CD4-positive, alpha-beta T cell treated with Interleukin-4 for 1 hour (primary cell): ENCODE results near the gene PRELP.
"Not testable (repeated sequence)": the region's sequence is repeated elsewhere in the genome, so short reads cannot be mapped to it uniquely, and the experiment has no call there.

ENCODE experiments used
- DNase-seq, 2 donors: peaks; one replicate each; pipeline ENCODE4 v3.0.0-alpha.2; 2020 to 2022

The PRELP gene

GRCh38 chr1:203454986-203455471, 20.6 kb upstream of the PRELP start:
- no peak for DNase-seq

- no peak for DNase-seq
These were observed 19.9 kb upstream of the PRELP start for GRCh38 chr1:203455706-203456105.

GRCh38 chr1:203456577-203456976, 19.0 kb upstream of the PRELP start:
- no peak for DNase-seq

DNA sequence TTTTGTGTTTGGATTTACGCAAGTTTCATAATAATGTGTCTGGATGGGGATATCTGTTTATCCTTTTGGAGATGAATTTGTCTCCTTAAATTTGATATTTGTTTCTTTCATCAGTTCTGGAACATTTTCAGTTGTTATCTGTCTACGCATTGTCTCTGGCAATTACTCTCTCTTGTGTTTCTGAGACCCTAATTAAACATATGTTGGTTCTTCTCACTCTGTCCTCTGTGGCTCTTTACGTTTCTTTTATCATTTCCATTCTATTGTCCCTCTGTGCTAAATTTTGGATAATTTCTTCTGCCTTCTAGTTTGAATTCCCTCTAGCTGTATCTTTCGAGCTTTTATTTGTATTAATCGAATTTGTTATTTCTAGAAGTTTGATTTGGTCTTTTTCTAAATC, 17.5 kb upstream of the PRELP start:
- no peak for DNase-seq

- DNase-seq = no peak
These were observed 15.9 kb upstream of the PRELP start for GRCh38 chr1:203459671-203460201.

GRCh38 chr1:203461717-203462116, 13.9 kb upstream of the PRELP start:
- no peak for DNase-seq

DNA sequence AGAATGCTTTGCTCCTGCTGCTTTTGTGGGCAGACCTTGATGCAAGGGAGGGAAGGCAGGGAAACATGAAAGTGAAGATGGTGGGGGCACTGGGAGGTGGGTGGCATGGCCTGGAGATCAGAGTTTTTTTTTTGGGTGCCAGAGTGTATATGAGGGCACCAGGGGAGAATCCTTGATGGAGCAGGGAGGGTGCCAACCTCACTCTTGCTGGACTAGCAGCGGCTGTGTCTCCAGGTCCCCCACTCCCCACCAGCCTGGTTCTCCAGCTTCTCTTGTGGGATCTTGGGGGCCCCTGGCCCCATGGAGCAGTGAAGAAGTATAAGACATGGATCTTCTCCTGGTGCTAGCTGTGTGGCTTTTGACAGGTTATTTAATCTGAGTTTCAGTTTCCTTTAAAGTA, 13.5 kb upstream of the PRELP start:
- no peak for DNase-seq

DNA sequence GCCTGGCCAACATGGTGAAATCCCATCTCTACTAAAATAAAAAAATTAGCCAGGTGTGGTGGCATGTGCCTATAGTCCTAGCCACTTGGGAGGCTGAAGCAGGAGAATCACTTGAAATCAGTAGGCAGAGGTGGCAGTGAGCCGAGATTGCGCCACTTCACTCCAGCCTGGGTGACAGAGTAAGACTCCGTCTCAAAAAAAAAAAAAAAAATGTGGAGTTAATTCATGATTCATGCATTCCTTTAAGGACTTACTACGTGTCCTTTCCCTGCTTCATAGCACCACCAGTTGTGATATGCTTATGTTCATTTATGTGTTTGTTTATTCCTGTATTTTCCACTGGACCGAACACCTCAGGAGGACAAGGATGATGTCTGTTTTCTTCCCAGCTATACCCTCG, 12.7 kb upstream of the PRELP start:
- DNase-seq = no peak

- DNase-seq = no peak
These were observed 12.0 kb upstream of the PRELP start for GRCh38 chr1:203463469-203464062.

DNA sequence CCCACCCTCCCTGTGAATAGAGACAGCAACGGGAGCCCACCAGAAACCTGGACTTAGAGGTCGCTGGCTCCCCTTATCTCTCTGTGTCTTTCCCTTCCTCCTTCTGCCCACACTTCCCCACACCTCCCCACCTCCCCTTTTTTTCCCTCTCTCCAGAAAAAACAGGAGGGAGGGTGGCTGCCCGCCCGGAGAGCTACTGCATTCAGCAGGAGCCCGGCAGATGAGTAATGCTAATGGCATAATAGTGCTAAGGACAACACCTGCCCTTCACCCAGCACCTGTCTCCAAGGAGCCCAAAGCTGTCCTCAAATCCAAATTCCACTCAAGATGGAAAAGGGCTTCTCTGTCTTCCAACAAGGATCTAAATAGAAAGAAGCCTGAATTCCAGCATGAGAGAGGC, 11.4 kb upstream of the PRELP start:
- DNase-seq = no peak

- no peak for DNase-seq
These were observed 10.9 kb upstream of the PRELP start for GRCh38 chr1:203464743-203465142.

GRCh38 chr1:203465146-203465798, 10.3 kb upstream of the PRELP start:
- DNase-seq = no peak

DNA sequence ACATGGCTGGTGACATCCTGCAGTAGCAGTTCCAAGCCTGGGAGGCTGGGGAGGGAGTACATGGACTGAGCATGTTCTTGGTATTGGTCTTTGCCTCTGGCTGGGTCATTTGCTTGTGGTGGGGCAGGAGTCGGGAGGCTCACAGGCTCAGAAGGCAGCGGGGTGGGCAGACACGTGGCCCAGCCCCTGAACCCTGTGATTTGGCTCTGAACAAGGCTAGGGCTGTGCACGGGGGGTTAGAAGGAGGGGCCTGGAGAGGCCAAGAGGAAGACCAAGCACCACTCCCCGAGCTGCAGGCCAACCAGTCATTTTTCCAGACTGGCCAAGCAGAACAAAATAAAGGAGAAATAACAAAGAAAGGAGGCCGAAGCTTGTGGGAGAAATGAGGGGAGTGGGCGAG, 9.7 kb upstream of the PRELP start:
- DNase-seq = no peak

GRCh38 chr1:203466906-203467549, 8.6 kb upstream of the PRELP start:
- DNase-seq = not testable (repeated sequence)

DNA sequence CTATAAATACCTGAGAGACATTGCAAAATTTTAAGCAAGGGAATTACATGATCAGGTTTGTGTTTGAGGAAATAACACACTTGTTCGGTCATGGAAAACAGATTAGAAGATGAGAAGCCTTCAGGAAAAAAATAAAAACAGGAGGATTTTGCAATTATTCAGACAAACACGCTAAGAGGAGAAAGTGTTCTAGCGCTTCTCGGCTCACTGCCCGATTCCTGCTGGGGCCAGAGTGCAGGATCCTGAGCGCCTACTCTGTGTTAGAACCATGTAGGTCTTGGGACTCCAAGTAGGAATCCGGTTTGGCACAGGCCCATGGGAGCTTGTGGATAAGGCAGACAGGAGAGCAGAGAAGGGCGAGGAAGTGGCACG, 8.1 kb upstream of the PRELP start:
- no peak for DNase-seq

- no peak for DNase-seq
These were observed 7.3 kb upstream of the PRELP start for GRCh38 chr1:203468326-203468725.

- no peak for DNase-seq
These were observed 5.4 kb upstream of the PRELP start for GRCh38 chr1:203470240-203470639.

- DNase-seq = no peak
These were observed 3.8 kb upstream of the PRELP start for GRCh38 chr1:203471841-203472240.

- no peak for DNase-seq
These were observed 2.3 kb upstream of the PRELP start for GRCh38 chr1:203473281-203473680.

- no peak for DNase-seq
These were observed 1.8 kb upstream of the PRELP start for GRCh38 chr1:203473781-203474305.

- DNase-seq = no peak
These were observed 709 bp downstream of the PRELP start for GRCh38 chr1:203476216-203476814.

GRCh38 chr1:203477748-203478147, 2.1 kb downstream of the PRELP start:
- no peak for DNase-seq

DNA sequence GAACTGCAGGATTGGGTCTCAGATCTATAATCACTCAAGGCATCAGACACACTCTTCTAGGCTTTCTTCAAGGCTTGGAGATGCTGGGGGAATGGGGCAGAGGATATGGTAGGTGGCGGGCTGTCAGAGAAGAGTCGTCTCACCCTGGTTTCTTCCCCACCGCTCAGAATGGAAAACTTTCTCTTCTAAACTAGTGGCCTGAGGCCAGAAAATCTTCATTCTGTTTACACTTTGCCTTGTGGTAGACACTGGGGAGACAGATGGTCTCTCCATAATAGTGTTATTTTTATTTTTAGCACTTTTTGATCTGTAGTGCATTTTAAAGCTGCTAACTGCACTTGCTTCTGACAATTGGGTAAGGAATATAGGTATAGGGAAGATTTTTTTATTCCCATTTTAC, 2.6 kb downstream of the PRELP start:
- DNase-seq = no peak

DNA sequence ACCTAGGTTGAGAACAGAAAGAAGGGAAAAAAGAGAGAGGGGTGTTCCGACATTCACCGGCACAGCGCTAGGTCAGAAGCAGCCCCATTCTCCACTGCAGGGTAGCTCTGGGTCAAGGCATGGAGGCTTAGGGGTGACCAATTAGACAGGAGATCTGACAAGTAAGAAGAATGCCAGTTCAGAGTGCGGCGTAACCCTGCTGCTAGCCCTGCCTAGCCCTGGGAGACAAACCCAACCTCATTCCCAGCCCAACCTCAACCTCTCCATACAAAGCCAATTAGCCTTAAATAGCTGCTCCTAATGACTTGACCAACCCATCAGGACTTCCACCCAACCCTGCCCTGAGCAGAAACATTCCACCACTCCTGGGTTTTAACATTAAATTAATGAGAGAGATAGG, 3.4 kb downstream of the PRELP start:
- DNase-seq = no peak
